ENCODE data around the gene FANCL. TPM values are rescaled to one million over a fixed set of nuclear protein-coding genes. Genes with fewer than 3 reads are reported as not detected.
"Not testable (repeated sequence)": the region's sequence is repeated elsewhere in the genome, so short reads cannot be mapped to it uniquely, and the experiment has no call there.

FANCL gene
- total RNA-seq, 1 donor from 2014 or later: 32.4 TPM

GRCh38 chr2:58204195-58204959, 36.7 kb downstream of the FANCL start:
- DNase-seq: peak; percentile 6

GRCh38 chr2:58203018-58203417, 38.1 kb downstream of the FANCL start:
- no peak for DNase-seq

GRCh38 chr2:58202404-58202803, 38.7 kb downstream of the FANCL start:
- DNase-seq: no peak

DNA sequence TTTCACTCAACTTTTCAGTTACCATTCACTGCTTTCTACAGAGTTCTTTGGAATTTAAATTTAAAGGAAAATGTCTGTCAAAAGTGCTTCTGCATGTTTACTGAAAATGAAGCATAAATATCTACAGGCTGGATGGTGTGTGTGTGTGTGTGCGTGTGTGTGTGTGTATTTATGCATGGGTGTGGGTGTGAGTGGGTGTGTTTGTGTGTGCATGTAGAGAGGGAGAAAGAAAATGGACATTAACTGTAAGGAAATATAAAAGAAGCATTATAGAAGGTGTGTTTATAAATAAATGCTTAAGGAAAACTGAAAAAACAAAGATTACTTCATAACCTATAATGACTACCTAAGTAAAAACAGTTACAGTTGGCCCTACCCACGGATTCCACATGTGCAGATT, 43.2 kb downstream of the FANCL start:
- DNase-seq: no peak

GRCh38 chr2:58195662-58196061, 45.5 kb downstream of the FANCL start:
- no peak for DNase-seq

DNA sequence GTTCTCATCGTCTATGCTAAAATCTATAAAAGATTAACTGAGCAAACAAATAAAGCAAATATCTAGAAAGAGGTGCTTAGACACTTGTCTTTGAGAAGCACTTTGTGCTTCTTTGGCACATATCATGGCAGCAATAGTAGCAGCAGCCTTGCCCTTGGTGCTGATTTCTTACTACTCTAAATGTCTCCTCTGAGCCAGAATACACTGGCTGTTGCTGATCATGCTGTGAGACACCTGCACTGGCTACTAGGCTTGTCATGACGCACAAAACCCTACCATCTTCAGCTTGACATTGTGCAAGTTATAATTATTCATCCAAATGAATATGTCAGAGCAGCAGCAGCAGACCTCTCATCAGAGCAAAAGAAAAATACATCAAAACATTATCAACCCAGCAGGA, 46.7 kb downstream of the FANCL start:
- no peak for DNase-seq

DNA sequence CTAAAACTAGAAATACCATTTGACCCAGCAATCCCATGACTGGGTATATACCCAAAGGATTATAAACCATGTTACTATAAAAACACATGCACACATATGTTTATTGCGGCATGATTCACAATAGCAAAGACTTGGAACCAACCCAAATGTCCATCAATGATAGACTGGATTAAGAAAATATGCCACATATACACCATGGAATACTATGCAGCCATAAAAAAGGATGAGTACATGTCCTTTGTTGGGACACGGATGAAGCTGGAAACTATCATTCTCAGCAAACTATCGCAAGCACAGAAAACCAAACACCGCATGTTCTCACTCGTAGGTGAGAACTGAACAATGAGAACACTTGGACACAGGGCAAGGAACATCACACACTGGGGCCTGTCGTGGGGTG, 54.1 kb downstream of the FANCL start:
- not testable (repeated sequence) for DNase-seq

GRCh38 chr2:58186501-58186900, 54.6 kb downstream of the FANCL start:
- no peak for DNase-seq

DNA sequence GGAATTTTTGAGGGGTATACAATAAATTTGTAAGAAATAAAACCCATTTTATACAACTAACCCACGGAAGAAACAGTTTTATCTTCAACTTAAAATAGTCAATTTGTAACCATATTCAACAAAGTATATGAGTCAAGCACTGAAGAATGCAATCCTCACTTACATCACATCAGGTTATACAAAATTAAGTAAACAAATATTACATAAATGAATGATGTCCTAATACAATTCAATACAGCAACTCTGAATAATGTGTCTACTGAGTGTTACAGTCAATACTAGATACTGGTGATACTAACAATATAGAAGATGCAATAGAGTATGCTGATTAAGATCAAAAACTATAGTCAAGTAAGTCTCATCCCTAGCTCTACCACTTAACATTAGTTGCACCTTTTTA, 58.6 kb downstream of the FANCL start:
- no peak for DNase-seq

DNA sequence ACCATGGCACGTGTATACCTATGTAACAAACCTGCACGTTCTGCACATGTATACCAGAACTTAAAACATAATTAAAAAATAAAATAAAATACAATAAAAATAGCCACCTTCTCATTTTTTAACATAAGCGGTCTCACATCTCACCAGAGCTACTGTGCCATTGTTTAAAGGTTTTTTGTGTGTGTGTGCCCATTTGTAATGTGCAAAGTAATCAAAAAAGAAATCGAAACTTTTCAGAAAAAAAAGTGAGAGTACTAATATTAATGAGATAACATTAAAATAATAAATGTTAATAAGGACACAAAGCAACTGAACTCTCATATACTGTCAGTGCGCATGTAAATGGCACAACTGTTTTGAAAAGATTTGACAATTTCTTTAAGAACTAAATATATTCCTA, 60.5 kb downstream of the FANCL start:
- no peak for DNase-seq

DNA sequence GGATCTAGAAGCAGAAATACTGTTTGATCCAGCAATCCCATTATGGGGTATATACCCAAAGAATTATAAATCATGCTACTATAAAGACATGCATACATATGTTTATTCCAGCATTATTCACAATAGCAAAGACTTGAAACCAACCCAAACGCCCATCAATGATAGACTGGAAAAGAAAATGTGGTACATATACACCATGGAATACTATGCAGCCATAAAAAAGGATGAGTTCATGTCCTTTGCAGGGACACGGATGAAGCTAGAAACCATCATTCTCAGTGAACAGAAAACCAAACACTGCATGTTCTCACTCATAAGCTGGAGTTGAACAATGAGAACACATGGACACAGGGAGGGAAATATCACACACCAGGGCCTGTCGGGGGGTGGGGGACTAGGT, 61.0 kb downstream of the FANCL start:
- DNase-seq: not testable (repeated sequence)

- not testable (repeated sequence) for DNase-seq
These were observed 63.9 kb downstream of the FANCL start for GRCh38 chr2:58177187-58177586.

GRCh38 chr2:58171831-58172230, 69.3 kb downstream of the FANCL start:
- not testable (repeated sequence) for DNase-seq

- DNase-seq: not testable (repeated sequence)
These were observed 70.7 kb downstream of the FANCL start for GRCh38 chr2:58170334-58170933.

GRCh38 chr2:58169845-58170244, 71.3 kb downstream of the FANCL start:
- not testable (repeated sequence) for DNase-seq

GRCh38 chr2:58168130-58168529, 73.0 kb downstream of the FANCL start:
- not testable (repeated sequence) for DNase-seq

DNA sequence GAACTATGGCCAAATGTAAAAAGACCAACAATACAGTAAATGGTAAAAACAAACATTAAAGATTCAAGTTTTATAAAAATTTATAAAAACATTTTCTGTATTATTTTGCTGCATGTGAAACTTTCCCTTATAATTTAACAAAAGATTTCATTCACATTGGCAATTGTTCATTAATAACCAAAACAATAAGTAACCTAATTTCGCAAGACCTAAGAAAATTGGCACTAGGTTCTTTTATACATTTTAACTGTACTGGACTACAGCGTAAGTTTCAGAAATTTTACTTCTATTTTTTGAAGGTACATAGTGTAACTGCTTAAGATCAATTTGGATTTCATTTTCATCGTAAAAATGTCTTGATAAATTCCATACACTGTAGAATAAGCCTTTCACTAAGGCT, 77.2 kb downstream of the FANCL start:
- DNase-seq: no peak

DNA sequence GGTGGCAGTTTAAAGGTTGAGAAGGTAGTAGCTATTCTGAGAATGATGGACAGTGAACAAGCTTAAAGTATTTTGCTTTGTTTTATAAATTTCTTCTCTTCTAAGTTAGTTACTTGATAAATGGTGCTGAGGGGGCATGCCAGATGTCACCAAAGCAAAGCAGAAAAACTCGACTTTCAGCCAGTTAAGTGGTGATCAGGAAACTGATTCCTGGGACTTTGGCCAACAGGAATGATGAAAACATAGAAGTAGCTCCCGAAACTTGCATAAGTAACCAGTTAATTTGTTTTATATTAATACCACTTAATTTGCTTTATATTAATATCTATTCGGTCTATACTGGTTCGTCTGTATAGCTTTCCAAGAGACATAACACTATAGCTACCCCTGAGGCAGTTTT, 82.6 kb downstream of the FANCL start:
- no peak for DNase-seq

DNA sequence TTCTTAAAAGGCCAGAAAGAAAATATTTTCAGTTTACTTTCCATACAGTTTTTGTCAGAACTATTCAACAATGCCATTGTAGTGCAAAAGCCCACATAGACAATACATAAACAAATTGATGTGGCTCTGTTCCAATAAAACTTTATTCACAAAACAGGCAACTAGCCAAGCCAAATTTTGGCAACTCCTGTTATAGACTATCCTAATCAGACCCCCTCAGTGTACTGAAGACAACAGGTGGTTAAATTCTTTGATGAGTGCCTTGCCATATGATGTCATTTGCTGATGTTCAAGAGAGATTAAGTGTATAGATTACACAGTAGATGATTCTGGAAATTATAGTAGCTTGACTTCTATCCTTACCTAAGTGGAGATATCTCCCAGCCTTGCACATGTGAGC, 83.4 kb downstream of the FANCL start:
- DNase-seq: peak; percentile 3

GRCh38 chr2:58156780-58157179, 84.3 kb downstream of the FANCL start:
- no peak for DNase-seq

GRCh38 chr2:58155160-58155778, 85.9 kb downstream of the FANCL start:
- no peak for DNase-seq

GRCh38 chr2:58146707-58147106, 94.4 kb downstream of the FANCL start:
- no peak for DNase-seq

GRCh38 chr2:58145769-58146168, 95.4 kb downstream of the FANCL start:
- DNase-seq: not testable (repeated sequence)
